ENCODE measurements around the gene MPRIP. TPM values are rescaled to one million over a fixed set of nuclear protein-coding genes. Genes with fewer than 3 reads are reported as not detected.

MPRIP gene
- total and polyA plus RNA-seq, 2 of the 13 experiments (the other 11 are each of a cell fraction or from before 2014, with no cell fraction given): 50.2 to 52.4 TPM

- TF ChIP-seq, protein P1, sequence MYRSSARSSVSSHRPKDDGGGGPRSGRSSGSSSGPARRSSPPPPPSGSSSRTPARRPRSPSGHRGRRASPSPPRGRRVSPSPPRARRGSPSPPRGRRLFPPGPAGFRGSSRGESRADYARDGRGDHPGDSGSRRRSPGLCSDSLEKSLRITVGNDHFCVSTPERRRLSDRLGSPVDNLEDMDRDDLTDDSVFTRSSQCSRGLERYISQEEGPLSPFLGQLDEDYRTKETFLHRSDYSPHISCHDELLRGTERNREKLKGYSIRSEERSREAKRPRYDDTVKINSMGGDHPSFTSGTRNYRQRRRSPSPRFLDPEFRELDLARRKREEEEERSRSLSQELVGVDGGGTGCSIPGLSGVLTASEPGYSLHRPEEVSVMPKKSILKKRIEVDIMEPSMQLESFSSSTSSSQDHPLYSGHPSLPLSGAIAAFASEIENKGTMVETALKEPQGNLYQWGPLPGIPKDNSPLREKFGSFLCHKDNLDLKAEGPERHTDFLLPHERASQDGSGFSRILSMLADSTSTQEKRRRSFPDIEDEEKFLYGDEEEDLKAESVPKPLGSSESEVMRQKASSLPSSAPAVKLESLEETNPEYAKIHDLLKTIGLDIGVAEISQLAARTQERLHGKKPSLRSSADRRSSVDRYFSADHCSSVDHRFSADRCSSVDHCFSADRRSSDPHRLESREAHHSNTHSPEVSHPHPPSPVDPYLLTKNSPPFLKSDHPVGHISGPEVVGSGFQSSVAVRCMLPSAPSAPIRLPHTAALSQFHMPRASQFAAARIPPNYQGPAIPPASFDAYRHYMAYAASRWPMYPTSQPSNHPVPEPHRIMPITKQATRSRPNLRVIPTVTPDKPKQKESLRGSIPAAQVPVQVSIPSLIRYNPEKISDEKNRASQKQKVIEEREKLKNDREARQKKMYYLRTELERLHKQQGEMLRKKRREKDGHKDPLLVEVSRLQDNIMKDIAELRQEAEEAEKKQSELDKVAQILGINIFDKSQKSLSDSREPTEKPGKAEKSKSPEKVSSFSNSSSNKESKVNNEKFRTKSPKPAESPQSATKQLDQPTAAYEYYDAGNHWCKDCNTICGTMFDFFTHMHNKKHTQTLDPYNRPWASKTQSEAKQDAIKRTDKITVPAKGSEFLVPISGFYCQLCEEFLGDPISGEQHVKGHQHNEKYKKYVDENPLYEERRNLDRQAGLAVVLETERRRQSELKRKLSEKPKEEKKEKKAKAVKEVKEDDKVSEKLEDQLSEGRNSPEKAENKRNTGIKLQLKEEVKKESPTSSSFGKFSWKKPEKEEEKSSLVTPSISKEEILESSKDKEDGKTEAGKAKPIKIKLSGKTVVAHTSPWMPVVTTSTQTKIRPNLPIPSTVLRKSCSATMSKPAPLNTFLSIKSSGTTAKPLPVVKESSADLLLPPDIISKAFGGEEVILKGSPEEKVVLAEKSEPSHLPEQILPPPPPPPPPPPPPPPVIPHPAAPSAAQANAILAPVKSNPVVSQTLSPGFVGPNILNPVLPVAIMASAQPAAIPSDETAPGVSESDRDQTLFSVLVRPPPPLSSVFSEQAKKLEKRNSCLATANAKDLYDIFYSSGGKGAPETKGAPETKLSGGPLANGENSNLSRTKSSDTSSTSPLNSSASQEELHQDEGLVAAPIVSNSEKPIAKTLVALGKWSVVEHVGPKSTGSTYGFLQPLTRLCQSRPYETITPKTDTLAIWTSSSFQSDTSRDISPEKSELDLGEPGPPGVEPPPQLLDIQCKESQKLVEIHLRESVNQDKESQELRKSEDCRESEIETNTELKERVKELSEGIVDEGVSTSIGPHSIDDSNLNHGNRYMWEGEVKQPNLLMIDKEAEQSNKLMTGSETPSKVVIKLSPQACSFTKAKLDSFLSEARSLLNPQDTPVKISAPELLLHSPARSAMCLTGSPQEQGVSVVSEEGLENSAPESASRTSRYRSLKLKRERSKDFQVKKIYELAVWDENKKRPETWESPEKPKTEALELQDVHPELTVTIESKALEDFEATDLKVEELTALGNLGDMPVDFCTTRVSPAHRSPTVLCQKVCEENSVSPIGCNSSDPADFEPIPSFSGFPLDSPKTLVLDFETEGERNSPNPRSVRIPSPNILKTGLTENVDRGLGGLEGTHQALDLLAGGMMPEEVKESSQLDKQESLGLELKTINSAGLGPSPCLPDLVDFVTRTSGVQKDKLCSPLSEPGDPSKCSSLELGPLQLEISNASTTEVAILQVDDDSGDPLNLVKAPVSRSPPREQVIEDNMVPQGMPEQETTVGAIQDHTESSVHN (CRISPR knock-in tag; IDR thresholded peaks at IDR 0.05): no peak
- TF ChIP-seq ZBTB21 (CRISPR knock-in tag; IDR thresholded peaks at IDR 0.05) (no peak), RAD51 (IDR thresholded peaks at IDR 0.05; ENCODE audit: borderline replicate concordance) (no peak)
- TF ChIP-seq, protein P2, sequence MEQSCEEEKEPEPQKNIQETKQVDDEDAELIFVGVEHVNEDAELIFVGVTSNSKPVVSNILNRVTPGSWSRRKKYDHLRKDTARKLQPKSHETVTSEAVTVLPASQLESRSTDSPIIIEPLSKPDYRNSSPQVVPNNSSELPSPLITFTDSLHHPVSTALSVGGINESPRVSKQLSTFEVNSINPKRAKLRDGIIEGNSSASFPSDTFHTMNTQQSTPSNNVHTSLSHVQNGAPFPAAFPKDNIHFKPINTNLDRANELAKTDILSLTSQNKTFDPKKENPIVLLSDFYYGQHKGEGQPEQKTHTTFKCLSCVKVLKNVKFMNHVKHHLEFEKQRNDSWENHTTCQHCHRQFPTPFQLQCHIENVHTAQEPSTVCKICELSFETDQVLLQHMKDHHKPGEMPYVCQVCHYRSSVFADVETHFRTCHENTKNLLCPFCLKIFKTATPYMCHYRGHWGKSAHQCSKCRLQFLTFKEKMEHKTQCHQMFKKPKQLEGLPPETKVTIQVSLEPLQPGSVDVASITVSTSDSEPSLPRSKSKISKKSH (CRISPR knock-in tag; IDR thresholded peaks at IDR 0.05; ENCODE audit: borderline replicate concordance): no peak
Observed at GRCh38 chr17:17026163-17026562, 16.1 kb upstream of the MPRIP start (continued).
